HEK293T (cell line): ENCODE data around the gene ANKS1B.

Experiments used
- ELF4 ChIP-seq: fragments of 450-650 bp; IDR thresholded peaks from 2 replicates; pipeline ENCODE4 v1.6.1; 2017; ENCODE audit warnings: antibody characterized with exemption
- FOXA1 ChIP-seq: fragments of 450-650 bp; IDR thresholded peaks from 2 replicates; pipeline ENCODE4 v1.6.1; 2016; ENCODE audit warnings: mild to moderate bottlenecking
- FOXM1 ChIP-seq: fragments of 450-650 bp; IDR thresholded peaks from 2 replicates; pipeline ENCODE4 v1.6.1; 2017; ENCODE audit warnings: mild to moderate bottlenecking, borderline replicate concordance
- HDGF ChIP-seq: fragments of 450-650 bp; IDR thresholded peaks from 2 replicates; pipeline ENCODE4 v1.6.1; 2017; ENCODE audit warnings: antibody characterized with exemption, borderline replicate concordance
- SP1 ChIP-seq: fragments of 450-650 bp; IDR thresholded peaks from 2 replicates; pipeline ENCODE4 v1.6.1; 2017
- TARDBP ChIP-seq: fragments of 450-650 bp; IDR thresholded peaks from 2 replicates; pipeline ENCODE4 v1.6.1; 2016

DNA sequence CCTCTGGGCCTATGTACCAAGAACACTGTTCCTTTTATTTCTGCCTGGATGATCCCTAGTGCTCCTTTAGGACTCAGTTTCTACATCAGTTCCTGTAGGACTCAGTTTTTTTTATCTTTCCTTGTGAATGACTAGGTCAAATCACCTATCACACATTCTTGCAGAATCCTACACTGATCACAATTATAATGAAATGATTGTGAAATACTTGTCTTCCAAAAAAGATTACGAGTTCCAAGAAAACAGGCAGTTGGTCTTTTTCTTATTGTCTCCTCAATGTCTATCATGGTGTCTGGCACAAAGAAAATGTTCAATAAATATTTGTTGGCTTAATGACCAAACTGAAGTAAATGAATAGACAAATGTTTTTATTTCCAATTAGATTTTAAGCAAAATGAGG, 432.7 kb downstream of the ANKS1B start:
- TF ChIP-seq TARDBP (no peak), FOXA1 (no peak), FOXM1 (no peak), SP1 (no peak), HDGF (no peak), ELF4 (no peak)
